A673 (cell line): ENCODE measurements around the gene STAB2. TPM values are rescaled to one million over a fixed set of nuclear protein-coding genes. Genes with fewer than 3 reads are reported as not detected.

Experiments
- BruUV-seq: library from RNA; stranded (reverse); fragments of 400-500 nt; replicated peaks from 2 replicates; lab custom pipeline; 2021; lab: Mats Ljungman, UMichigan
- CTCF ChIA-PET: fragments of 300-600 bp; sonication (Branson Sonifier 250); formaldehyde crosslinking; loops from one replicate; lab custom pipeline; 2022; ENCODE audit warnings: antibody characterized with exemption; lab: Charles Lee
- POLR2A ChIA-PET: fragments of 300-600 bp; sonication (Branson Sonifier 250); formaldehyde crosslinking; loops from one replicate; lab custom pipeline; 2022; ENCODE audit warnings: antibody characterized with exemption; ENCODE audit not compliant: low non-redundant PET; lab: Charles Lee
- DNase-seq: peaks from one replicate; pipeline ENCODE4 v3.0.0-alpha.2; 2015; ENCODE audit warnings: low spot score
- H3K27ac ChIP-seq: fragments of 200-600 bp; sonication (generic); 2 replicates; pipeline ENCODE4 v1.5.1; 2016; ENCODE audit warnings: mixed run types, low read depth, mild to moderate bottlenecking, mixed read lengths, antibody characterized with exemption, low read length; ENCODE audit not compliant: poor library complexity, severe bottlenecking
- H3K27me3 ChIP-seq: fragments of 200-600 bp; sonication (generic); replicated peaks from 2 replicates; pipeline ENCODE4 v1.6.1; 2017; ENCODE audit warnings: mixed run types, low read depth, mild to moderate bottlenecking, mixed read lengths, antibody characterized with exemption, low read length; ENCODE audit not compliant: insufficient read depth, poor library complexity
- H3K36me3 ChIP-seq: fragments of 200-600 bp; sonication (generic); 2 replicates; pipeline ENCODE4 v1.6.1; 2016; ENCODE audit warnings: mixed run types, mild to moderate bottlenecking, mixed read lengths, antibody characterized with exemption, low read length; ENCODE audit not compliant: insufficient read depth, poor library complexity, severe bottlenecking
- H3K4me1 ChIP-seq: fragments of 200-600 bp; sonication (generic); 2 replicates; pipeline ENCODE4 v1.6.1; 2017; ENCODE audit warnings: mixed run types, mild to moderate bottlenecking, mixed read lengths, antibody characterized with exemption, low read length; ENCODE audit not compliant: insufficient read depth, poor library complexity, severe bottlenecking
- H3K4me3 ChIP-seq: fragments of 200-600 bp; sonication (generic); 2 replicates; pipeline ENCODE4 v1.5.1; 2016; ENCODE audit warnings: low read depth, mixed run types, mild to moderate bottlenecking, mixed read lengths, low read length; ENCODE audit not compliant: poor library complexity, severe bottlenecking
- H3K9me3 ChIP-seq: fragments of 200-600 bp; sonication (generic); 2 replicates; pipeline ENCODE4 v1.6.1; 2016; ENCODE audit warnings: mixed run types, low read depth, mild to moderate bottlenecking, mixed read lengths, antibody characterized with exemption, low read length; ENCODE audit not compliant: poor library complexity, severe bottlenecking
- EZH2 ChIP-seq: fragments of 200-600 bp; sonication (generic); IDR thresholded peaks from 2 replicates; pipeline ENCODE4 v1.6.1; 2017; ENCODE audit warnings: borderline replicate concordance, low read depth, mild to moderate bottlenecking, mixed read lengths, antibody characterized with exemption, low read length; ENCODE audit not compliant: poor library complexity, severe bottlenecking
- intact Hi-C: fragments of 100-400 bp; cut with micrococcal nuclease; formaldehyde crosslinking; loops from one replicate; pipeline ENCODE4 v1.10.0; 2022; ENCODE audit not compliant: unreplicated experiment
- total RNA-seq: library from RNA; stranded (reverse); gene quantifications from 2 replicates; pipeline ENCODE4 v1.2.3, GENCODE V29; 2021
- TF ChIP-seq, protein P1 (sequence below): fragments of 300-800, 200-600 bp; sonication (generic); conservative IDR thresholded peaks from 2 replicates; pipeline ENCODE4 v1.5.1; 2017; ENCODE audit warnings: low read depth, mild to moderate bottlenecking, antibody characterized with exemption, low read length, moderate library complexity, mixed read lengths

The STAB2 gene
- total RNA-seq, 1 experiment from 2014 or later, result not detected

- no TSS peak for BruUV-seq
- CTCF ChIA-PET, result no interaction called here
Observed at GRCh38 chr12:103623716-103624115, 36.6 kb downstream of the STAB2 start.

DNA sequence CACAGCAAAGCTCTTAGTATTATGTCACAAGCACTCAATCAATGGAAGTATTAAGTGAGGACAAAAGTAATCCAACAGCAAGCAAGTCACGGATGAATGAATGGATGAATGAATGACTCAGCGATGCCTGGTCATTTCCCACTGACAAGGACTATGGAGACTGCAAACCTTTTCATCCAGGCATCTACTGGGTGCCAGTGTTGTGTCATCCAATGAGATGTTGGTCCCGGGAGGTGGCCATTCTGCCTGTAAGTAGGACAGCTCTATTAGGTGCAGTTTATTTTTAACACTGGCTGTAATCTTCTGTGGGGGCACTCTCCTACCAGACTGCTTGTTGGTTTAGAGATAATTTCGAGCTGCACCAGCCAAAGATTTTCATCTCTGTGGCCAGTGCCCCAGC, 39.4 kb downstream of the STAB2 start:
- Histone ChIP-seq H3K4me1 (no peaks in the 10 kb centered on the region), H3K9me3 (no peaks in the 10 kb centered on the region), H3K4me3 (no peak overlapping the region), H3K27ac (no peak overlapping the region), H3K36me3 (no peaks in the 10 kb centered on the region), H3K27me3 (no peaks in the 10 kb centered on the region)
- BruUV-seq, result no TSS peak
- peak; percentile 32 for DNase-seq
- intact Hi-C loops, result no loop called here
- POLR2A ChIA-PET, result no interaction called here
- TF ChIP-seq, protein P1, sequence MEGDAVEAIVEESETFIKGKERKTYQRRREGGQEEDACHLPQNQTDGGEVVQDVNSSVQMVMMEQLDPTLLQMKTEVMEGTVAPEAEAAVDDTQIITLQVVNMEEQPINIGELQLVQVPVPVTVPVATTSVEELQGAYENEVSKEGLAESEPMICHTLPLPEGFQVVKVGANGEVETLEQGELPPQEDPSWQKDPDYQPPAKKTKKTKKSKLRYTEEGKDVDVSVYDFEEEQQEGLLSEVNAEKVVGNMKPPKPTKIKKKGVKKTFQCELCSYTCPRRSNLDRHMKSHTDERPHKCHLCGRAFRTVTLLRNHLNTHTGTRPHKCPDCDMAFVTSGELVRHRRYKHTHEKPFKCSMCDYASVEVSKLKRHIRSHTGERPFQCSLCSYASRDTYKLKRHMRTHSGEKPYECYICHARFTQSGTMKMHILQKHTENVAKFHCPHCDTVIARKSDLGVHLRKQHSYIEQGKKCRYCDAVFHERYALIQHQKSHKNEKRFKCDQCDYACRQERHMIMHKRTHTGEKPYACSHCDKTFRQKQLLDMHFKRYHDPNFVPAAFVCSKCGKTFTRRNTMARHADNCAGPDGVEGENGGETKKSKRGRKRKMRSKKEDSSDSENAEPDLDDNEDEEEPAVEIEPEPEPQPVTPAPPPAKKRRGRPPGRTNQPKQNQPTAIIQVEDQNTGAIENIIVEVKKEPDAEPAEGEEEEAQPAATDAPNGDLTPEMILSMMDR, result no peak
- no peak for TF ChIP-seq EZH2
- CTCF ChIA-PET, result no interaction called here

More at GRCh38 chr12:103623716-103624115, 36.6 kb downstream of the STAB2 start:
- Histone ChIP-seq H3K9me3 (no peaks in the 10 kb centered on the region), H3K27ac (no peak overlapping the region), H3K4me1 (no peaks in the 10 kb centered on the region), H3K4me3 (no peak overlapping the region), H3K36me3 (no peaks in the 10 kb centered on the region), H3K27me3 (no peaks in the 10 kb centered on the region)
- intact Hi-C loops, result no loop called here
- TF ChIP-seq, protein P1, result no peak
- TF ChIP-seq EZH2, result no peak
- no peak for DNase-seq
- POLR2A ChIA-PET, result no interaction called here

DNA sequence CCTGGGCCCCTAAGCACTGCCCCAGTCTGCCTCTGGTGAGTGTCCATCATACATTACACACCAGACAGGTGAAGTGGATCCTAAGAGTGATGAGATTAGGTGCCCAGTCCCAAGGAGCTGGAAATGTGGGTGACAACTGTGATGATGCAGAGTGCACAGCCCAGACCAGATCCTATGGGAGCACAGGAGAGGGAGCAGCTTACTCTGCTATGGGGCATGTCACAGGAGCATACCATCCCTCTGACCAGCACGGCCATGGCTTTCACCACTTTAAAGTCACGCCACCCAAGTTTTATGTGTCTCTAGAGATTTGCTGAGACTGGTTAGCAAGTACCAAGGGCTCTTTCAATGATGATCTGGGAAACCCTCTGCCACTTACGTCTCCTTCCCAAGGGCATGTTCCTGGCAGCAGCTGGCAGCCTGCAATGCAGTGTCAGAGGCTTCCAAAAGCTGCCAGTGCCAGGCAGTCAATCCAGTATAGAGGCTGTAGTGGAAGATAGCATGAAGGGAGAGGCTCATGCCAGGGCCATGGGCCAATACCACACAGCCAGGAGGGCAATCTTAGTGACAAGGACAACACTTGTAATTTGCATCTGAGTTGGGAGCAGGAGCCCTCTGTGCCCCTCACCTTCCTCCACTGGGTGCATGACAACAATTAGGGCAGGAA, 40.2 kb downstream of the STAB2 start:
- Histone ChIP-seq H3K4me1 (no peaks in the 10 kb centered on the region), H3K27ac (no peak overlapping the region), H3K9me3 (no peaks in the 10 kb centered on the region), H3K36me3 (no peaks in the 10 kb centered on the region), H3K27me3 (no peaks in the 10 kb centered on the region), H3K4me3 (no peak overlapping the region)
- intact Hi-C loops, result no loop called here
- BruUV-seq, result no TSS peak
- CTCF ChIA-PET, result no interaction called here
- TF ChIP-seq EZH2, result no peak
- TF ChIP-seq, protein P1, result no peak
- no peak for DNase-seq
- POLR2A ChIA-PET, result no interaction called here
